ENCODE measurements around the gene ATP2A3.

DNA sequence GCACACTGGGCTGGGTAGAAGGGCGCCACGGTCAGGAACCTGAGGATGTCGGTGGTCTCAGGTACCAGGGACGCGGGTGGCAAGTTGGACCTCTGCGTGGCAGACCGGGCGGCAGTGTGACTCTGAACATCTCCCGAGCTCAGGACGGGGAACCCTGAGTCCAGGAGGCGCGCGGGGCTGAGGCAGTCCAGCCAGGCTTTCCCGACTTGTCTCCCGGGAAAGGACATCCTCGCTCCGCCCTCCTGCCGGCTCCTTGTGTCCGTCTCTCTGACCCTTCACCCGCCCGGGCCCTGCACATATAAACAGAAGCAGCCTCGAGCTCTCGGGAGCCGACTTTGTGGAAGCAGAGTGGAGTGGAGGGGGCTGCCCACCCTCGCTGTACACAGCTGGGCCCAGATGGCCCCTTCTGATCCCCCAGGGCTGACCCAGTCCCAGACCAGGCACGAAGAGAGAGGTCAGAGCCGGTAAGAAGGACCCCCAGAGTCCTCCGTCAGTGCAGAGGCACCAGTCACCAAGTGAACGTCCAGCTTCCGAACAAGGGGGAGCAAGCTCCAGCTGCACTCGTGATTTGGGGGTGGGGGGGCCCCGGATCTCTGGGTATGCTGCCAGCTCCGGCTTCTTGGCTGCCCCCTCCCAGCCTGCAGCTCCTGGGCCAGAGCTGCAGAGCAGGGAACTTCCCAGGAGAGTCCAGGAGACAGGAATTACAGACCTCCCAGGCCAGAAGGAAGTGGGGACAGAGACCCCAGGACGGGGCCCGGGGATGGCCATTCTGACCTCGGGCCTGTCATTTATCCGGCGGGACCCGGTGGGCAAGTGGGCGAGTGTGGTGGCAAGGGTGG lies 39.5 kb downstream of the ATP2A3 start:
- TF ChIP-seq, protein P1, sequence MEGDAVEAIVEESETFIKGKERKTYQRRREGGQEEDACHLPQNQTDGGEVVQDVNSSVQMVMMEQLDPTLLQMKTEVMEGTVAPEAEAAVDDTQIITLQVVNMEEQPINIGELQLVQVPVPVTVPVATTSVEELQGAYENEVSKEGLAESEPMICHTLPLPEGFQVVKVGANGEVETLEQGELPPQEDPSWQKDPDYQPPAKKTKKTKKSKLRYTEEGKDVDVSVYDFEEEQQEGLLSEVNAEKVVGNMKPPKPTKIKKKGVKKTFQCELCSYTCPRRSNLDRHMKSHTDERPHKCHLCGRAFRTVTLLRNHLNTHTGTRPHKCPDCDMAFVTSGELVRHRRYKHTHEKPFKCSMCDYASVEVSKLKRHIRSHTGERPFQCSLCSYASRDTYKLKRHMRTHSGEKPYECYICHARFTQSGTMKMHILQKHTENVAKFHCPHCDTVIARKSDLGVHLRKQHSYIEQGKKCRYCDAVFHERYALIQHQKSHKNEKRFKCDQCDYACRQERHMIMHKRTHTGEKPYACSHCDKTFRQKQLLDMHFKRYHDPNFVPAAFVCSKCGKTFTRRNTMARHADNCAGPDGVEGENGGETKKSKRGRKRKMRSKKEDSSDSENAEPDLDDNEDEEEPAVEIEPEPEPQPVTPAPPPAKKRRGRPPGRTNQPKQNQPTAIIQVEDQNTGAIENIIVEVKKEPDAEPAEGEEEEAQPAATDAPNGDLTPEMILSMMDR (IDR thresholded peaks at IDR 0.05 in 8 of 11, conservative IDR thresholded peaks at IDR 0.05 in 3 of 11), result no peak
- TF ChIP-seq POLR2AphosphoS5 (IDR thresholded peaks at IDR 0.05), result peak in 1 of 3 donors; percentile 37
- TF ChIP-seq POLR2A (IDR thresholded peaks at IDR 0.05), result no peak
